H1 (cell line): Measurements from ENCODE around the gene DLST.

Experiments
- EP300 ChIP-seq, 2 experiments: IDR thresholded peaks; 1 replicate in 1 of 2; 2 replicates in 1 of 2; pipeline ENCODE4 v1.6.1; 2011 to 2012; ENCODE audit warnings: low read depth in 2 of 2, low read length in 2 of 2, mild to moderate bottlenecking in 2 of 2, borderline replicate concordance in 1 of 2, inconsistent platforms in 1 of 2, moderate library complexity in 1 of 2
- POLR2AphosphoS5 ChIP-seq: IDR thresholded peaks from 2 replicates; pipeline ENCODE4 v1.6.1; 2011; ENCODE audit warnings: low read depth, low read length
- SUZ12 ChIP-seq: fragments of 200-600 bp; sonication (generic); IDR thresholded peaks from 2 replicates; pipeline ENCODE4 v1.6.1; 2012; ENCODE audit warnings: mild to moderate bottlenecking, inconsistent platforms, low read length, moderate library complexity, mixed read lengths
- TF ChIP-seq, protein P1 (sequence below): IDR thresholded peaks from 2 replicates; pipeline ENCODE4 v1.6.1; 2012; ENCODE audit warnings: low read length, inconsistent platforms
- TF ChIP-seq, protein P2 (sequence below), 3 experiments: IDR thresholded peaks; 1 replicate in 2 of 3; 2 replicates in 1 of 3; pipeline versions ENCODE4 v1.5.1 to v1.6.1; 2011; ENCODE audit warnings: low read length in 3 of 3, mild to moderate bottlenecking in 3 of 3, inconsistent platforms in 2 of 3, low read depth in 1 of 3, moderate library complexity in 1 of 3; ENCODE audit not compliant: insufficient read depth in 1 of 3; ENCODE audit errors: control extremely low read depth in 1 of 3

DNA sequence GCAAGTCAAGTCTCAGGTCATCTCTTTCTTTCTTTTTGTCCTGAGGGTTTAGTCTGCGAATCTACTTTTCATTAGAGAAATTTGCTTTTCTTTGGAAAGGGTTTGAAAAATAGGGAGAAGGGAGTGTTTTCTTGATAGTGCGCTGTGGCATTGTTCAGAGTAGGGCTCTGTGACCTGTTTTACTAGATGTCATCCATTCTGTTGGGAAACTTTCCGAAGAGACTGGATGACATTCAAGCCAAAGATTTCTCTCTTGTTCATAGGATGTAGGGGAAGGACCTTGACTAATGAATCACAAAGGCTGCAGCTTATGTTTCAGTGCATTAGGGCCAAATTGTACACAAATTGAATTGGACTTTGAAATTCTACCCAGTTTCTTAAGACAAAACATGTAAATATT is 14.7 kb downstream of the DLST start:
- TF ChIP-seq POLR2AphosphoS5 (no peak), EP300 (IDR thresholded peaks at IDR 0.05; ENCODE audit: borderline replicate concordance in 1 of 2, low read depth in 2 of 2, low read length in 2 of 2) (no peak), SUZ12 (no peak)
- TF ChIP-seq, protein P1, sequence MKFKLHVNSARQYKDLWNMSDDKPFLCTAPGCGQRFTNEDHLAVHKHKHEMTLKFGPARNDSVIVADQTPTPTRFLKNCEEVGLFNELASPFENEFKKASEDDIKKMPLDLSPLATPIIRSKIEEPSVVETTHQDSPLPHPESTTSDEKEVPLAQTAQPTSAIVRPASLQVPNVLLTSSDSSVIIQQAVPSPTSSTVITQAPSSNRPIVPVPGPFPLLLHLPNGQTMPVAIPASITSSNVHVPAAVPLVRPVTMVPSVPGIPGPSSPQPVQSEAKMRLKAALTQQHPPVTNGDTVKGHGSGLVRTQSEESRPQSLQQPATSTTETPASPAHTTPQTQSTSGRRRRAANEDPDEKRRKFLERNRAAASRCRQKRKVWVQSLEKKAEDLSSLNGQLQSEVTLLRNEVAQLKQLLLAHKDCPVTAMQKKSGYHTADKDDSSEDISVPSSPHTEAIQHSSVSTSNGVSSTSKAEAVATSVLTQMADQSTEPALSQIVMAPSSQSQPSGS, result no peak
- TF ChIP-seq, protein P2, sequence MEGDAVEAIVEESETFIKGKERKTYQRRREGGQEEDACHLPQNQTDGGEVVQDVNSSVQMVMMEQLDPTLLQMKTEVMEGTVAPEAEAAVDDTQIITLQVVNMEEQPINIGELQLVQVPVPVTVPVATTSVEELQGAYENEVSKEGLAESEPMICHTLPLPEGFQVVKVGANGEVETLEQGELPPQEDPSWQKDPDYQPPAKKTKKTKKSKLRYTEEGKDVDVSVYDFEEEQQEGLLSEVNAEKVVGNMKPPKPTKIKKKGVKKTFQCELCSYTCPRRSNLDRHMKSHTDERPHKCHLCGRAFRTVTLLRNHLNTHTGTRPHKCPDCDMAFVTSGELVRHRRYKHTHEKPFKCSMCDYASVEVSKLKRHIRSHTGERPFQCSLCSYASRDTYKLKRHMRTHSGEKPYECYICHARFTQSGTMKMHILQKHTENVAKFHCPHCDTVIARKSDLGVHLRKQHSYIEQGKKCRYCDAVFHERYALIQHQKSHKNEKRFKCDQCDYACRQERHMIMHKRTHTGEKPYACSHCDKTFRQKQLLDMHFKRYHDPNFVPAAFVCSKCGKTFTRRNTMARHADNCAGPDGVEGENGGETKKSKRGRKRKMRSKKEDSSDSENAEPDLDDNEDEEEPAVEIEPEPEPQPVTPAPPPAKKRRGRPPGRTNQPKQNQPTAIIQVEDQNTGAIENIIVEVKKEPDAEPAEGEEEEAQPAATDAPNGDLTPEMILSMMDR (IDR thresholded peaks at IDR 0.05; ENCODE audit: control extremely low read depth in 1 of 3, insufficient read depth in 1 of 3, low read depth in 1 of 3, low read length in 3 of 3), result no peak
